Neural progenitor cell (in vitro differentiated cells): ENCODE measurements around the gene EXOC6B.

ENCODE experiments used
- EZH2 ChIP-seq: fragments of 200-600 bp; sonication (generic); IDR thresholded peaks from 2 replicates; pipeline ENCODE4 v1.6.1; 2017; ENCODE audit warnings: antibody characterized with exemption, mild to moderate bottlenecking, moderate library complexity
- TF ChIP-seq, protein P1 (sequence below): fragments of 200-600 bp; sonication (generic); IDR thresholded peaks from 2 replicates; pipeline ENCODE4 v1.5.1; 2017; ENCODE audit warnings: antibody characterized with exemption, mild to moderate bottlenecking

GRCh38 chr2:72497763-72498162 is 328.1 kb downstream of the EXOC6B start:
- TF ChIP-seq, protein P1, sequence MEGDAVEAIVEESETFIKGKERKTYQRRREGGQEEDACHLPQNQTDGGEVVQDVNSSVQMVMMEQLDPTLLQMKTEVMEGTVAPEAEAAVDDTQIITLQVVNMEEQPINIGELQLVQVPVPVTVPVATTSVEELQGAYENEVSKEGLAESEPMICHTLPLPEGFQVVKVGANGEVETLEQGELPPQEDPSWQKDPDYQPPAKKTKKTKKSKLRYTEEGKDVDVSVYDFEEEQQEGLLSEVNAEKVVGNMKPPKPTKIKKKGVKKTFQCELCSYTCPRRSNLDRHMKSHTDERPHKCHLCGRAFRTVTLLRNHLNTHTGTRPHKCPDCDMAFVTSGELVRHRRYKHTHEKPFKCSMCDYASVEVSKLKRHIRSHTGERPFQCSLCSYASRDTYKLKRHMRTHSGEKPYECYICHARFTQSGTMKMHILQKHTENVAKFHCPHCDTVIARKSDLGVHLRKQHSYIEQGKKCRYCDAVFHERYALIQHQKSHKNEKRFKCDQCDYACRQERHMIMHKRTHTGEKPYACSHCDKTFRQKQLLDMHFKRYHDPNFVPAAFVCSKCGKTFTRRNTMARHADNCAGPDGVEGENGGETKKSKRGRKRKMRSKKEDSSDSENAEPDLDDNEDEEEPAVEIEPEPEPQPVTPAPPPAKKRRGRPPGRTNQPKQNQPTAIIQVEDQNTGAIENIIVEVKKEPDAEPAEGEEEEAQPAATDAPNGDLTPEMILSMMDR: no peak
- no peak for TF ChIP-seq EZH2
